Erythroblast (primary cell): ENCODE data around the gene PPIL6.

Source experiments
- DNase-seq, 2 experiments: peaks; one replicate each; lab custom pipeline; 2025; lab: John Stamatoyannopoulos, UW
- GATA1 ChIP-seq: IDR thresholded peaks from 2 replicates; pipeline ENCODE4 v1.6.1; 2011; ENCODE audit warnings: low read depth, mild to moderate bottlenecking, control low read depth, low read length, moderate library complexity
- POLR2A ChIP-seq: IDR thresholded peaks from 2 replicates; pipeline ENCODE4 v1.6.1; 2011; ENCODE audit warnings: mild to moderate bottlenecking, low read length

Gene PPIL6

GRCh38 chr6:109458774-109459531 is 18.5 kb upstream of the PPIL6 start:
- no peak for DNase-seq
- TF ChIP-seq GATA1: no peak
- no peak for TF ChIP-seq POLR2A

GRCh38 chr6:109457562-109457996 is 17.2 kb upstream of the PPIL6 start:
- TF ChIP-seq GATA1 (no peak), POLR2A (no peak)
- DNase-seq: no peak

GRCh38 chr6:109456710-109457561 is 16.5 kb upstream of the PPIL6 start:
- no peak for TF ChIP-seq GATA1
- TF ChIP-seq POLR2A: no peak

GRCh38 chr6:109456111-109456583 is 15.7 kb upstream of the PPIL6 start:
- no peak for TF ChIP-seq POLR2A
- no peak for TF ChIP-seq GATA1
- no peak for DNase-seq

More at GRCh38 chr6:109456710-109457561, 16.5 kb upstream of the PPIL6 start:
- no peak for DNase-seq

- TF ChIP-seq POLR2A: no peak
- no peak for TF ChIP-seq GATA1
- peak; percentile 79 to 80 for DNase-seq
Measured at GRCh38 chr6:109455437-109456110, 15.1 kb upstream of the PPIL6 start, which contains the start of gene MICAL1. Gene MICAL1 (minus strand): TSS chr6:109455772. CDS start chr6:109454196, 1,576 bp downstream.

GRCh38 chr6:109454496-109455436 is 14.3 kb upstream of the PPIL6 start:
- TF ChIP-seq GATA1 (no peak), POLR2A (no peak)
- peak in 1 of 2 experiments; percentile 35 for DNase-seq

GRCh38 chr6:109453594-109454495 is 13.4 kb upstream of the PPIL6 start:
- no peak for TF ChIP-seq POLR2A
- no peak for TF ChIP-seq GATA1
- DNase-seq: no peak

GRCh38 chr6:109453156-109453555 is 12.7 kb upstream of the PPIL6 start:
- TF ChIP-seq POLR2A: no peak
- DNase-seq: no peak

GRCh38 chr6:109452181-109452580 is 11.8 kb upstream of the PPIL6 start:
- TF ChIP-seq POLR2A (no peak), GATA1 (no peak)
- no peak for DNase-seq

GRCh38 chr6:109451376-109451775 is 10.9 kb upstream of the PPIL6 start:
- DNase-seq: no peak

GRCh38 chr6:109450801-109451200 is 10.4 kb upstream of the PPIL6 start:
- peak; percentile 12 to 28 for DNase-seq
- TF ChIP-seq POLR2A (no peak), GATA1 (no peak)

More at GRCh38 chr6:109451376-109451775, 10.9 kb upstream of the PPIL6 start:
- TF ChIP-seq GATA1 (no peak), POLR2A (no peak)
